Activated gamma-delta T cell (primary cell): ENCODE data around the gene PRDM16.

Experiments
- DNase-seq: peaks from one replicate; lab custom pipeline; 2025; lab: John Stamatoyannopoulos, UW
- total RNA-seq, 2 donors: gene quantifications; one replicate each; lab custom pipeline; 2026; lab: John Stamatoyannopoulos, UW

Gene PRDM16
- 1.0 to 2.4 reads per million in 2 donors for total RNA-seq

DNA sequence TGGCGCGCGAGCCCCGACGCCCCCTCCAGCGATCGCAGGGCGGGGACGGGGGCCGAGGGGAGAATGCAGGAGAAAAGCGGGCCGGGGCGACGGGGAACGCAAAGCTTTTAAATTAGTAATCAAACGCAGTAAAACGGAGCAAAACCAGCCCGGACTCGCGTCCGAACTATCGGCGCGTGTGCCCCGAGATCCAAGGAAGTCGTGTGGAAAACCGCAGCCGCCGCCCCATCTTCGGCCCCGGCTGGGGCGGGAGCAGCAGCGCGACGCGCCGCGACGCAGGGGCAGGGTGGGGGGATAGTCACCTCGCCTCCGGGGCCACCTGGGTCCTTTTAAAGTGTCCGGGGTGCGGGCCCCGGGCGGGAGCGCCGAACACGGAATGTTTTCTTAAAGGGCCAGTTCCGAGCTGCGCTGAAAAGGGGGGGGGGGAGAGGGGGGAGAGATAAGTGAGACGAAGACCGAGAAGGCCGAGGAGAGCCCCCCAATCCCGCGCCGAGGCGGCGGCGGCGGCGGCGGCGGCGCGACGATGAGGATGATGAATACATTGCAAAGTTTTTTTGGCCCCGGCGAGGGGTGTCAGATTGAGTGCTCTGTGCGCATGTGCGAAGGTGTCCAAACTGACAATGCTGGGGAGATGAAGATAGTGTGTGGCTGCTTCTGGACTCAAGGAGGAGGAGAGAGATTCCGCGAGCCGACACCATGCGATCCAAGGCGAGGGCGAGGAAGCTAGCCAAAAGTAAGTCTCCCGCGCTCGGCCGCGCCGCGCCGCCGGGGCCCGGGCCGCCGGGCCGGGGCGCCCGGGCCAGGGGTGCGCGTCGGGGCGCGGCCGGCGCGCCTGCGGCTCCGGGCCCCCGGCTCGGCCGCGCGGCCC is at the start of gene PRDM16:
Gene PRDM16 (plus strand): TSS at position 640 of the 868 bp plus-strand sequence. CDS start 57 bp downstream, at position 697.
- no peak for DNase-seq

DNA sequence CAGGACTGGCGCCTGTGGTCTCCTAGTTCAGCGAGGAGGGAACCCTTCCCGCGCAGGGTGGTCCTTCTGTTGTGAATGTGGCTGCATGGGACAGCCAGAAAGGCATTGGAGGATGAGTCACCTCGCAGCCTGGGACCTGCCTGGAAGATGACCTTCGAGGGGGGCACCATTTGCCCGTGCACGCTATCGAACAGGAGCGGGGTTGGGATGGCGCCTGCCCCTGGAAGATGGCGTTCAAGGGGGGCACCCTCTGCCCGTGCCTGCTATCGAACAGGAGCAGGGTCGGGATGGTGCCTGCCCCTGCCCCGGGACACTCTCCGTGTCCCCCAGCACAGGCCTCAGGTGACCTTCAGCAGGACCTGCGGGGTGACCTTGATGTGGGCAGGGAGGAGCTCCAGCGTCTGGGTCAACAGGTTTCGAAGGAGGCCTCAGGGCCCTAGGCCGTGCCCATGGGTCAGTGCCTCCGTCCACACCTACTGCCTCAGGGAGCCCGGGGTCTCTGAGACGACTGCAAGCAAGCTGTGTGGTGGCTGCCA is 49.4 kb upstream of the PRDM16 start:
- DNase-seq, result no peak

- DNase-seq, result no peak
Observed at GRCh38 chr1:3020263-3020909, 48.6 kb upstream of the PRDM16 start.

DNA sequence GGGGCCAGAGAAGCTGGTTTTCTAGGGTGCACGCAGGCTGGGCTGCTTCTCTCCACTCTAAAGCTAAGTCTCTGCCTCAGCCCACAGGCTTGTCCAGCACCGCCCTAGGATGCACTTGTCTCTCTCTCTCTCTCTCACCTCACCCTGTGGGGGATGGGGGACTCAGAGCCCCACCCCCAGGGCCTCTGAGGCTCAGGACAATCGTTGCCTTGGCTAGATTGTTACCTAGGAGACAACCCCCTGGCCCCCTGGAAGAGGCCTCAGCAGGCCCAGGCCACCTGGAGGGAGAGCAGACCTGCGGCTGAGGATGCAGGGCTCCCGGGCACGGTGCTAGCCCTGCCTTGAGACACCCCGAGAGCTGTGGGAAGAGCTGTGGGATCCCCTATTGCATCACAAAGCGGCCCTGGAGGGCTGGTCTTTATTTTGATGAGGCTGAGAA is 47.8 kb upstream of the PRDM16 start, which contains the start of gene ACTRT2:
Gene ACTRT2 (plus strand): TSS at position 235 of the 439 bp plus-strand sequence. CDS start 220 bp downstream, outside the sequence.
- DNase-seq, result no peak

DNA sequence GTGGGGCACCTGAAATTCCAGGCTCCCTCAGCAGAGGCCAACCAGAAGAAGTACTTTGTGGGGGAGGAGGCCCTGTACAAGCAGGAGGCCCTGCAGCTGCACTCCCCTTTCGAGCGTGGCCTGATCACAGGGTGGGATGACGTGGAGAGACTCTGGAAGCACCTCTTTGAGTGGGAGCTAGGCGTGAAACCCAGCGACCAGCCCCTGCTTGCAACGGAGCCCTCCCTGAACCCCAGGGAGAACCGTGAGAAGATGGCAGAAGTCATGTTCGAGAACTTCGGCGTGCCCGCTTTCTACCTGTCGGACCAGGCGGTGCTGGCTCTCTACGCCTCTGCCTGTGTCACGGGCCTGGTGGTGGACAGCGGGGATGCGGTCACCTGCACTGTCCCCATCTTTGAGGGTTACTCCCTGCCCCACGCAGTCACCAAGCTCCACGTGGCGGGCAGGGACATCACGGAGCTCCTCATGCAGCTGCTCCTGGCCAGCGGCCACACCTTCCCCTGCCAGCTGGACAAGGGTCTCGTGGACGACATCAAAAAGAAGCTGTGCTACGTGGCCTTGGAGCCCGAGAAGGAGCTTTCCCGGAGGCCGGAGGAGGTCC is 47.1 kb upstream of the PRDM16 start:
- DNase-seq, result no peak

- DNase-seq, result no peak
Observed at GRCh38 chr1:3022511-3022973, 46.5 kb upstream of the PRDM16 start.

GRCh38 chr1:3022976-3023375 is 46.0 kb upstream of the PRDM16 start:
- no peak for DNase-seq

- no peak for DNase-seq
Observed at GRCh38 chr1:3024019-3024418, 45.0 kb upstream of the PRDM16 start.

GRCh38 chr1:3024588-3024987 is 44.4 kb upstream of the PRDM16 start:
- no peak for DNase-seq

GRCh38 chr1:3026124-3026523 is 42.9 kb upstream of the PRDM16 start:
- no peak for DNase-seq

- DNase-seq, result no peak
Observed at GRCh38 chr1:3026581-3027391, 42.2 kb upstream of the PRDM16 start.

- no peak for DNase-seq
Observed at GRCh38 chr1:3027611-3028371, 41.2 kb upstream of the PRDM16 start.

- no peak for DNase-seq
Observed at GRCh38 chr1:3028531-3029282, 40.3 kb upstream of the PRDM16 start.

- DNase-seq, result no peak
Observed at GRCh38 chr1:3029481-3029961, 39.5 kb upstream of the PRDM16 start.

GRCh38 chr1:3029991-3030662 is 38.9 kb upstream of the PRDM16 start:
- no peak for DNase-seq

GRCh38 chr1:3030663-3031381 is 38.2 kb upstream of the PRDM16 start:
- no peak for DNase-seq

DNA sequence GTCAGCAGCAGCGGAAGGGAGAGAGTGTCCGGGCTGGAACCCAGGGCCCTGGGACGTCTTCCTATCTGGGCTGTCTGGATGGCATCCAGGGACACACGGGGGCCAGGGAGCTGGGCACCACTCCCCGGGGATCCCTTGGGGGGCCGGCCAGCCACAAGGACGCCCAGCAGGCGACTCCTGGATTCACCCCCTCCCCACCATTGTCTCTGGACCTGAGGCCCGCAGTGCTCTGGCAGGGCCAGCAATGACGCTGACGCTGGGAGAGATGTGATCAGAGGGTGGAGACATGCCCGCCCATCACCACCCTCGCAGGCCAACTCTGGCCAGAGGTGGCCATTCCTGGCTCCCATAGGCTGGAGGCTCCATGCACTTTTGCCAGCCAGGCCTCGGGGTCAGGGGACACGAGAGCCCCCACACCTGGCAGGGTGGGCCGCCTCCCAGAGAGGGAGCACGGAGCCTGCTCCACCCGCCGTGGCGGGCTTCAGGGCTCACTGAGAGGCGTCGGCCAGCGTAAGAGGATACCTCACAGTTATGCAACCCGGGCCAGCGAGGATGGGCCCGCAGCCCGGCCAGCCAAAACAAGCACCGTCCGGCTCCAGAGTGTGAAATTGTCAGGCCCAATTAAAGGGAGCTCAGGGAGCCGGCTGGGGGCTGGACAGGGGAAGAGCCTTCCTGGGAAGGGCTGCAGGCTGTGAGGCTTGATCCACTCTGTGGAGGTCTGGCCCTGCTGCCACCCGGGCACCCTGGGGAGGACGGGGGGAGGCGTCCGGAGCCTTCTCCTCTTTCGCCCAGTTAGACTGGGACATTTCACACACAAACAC is 37.4 kb upstream of the PRDM16 start:
- no peak for DNase-seq
